ENCODE results near the gene NECAB2. TPM values are rescaled to one million over a fixed set of nuclear protein-coding genes. Genes with fewer than 3 reads are reported as not detected.

The NECAB2 gene
- polyA plus RNA-seq, 1 donor (not counting 4 experiments of a cell fraction or from before 2014, with no cell fraction given), result not detected

DNA sequence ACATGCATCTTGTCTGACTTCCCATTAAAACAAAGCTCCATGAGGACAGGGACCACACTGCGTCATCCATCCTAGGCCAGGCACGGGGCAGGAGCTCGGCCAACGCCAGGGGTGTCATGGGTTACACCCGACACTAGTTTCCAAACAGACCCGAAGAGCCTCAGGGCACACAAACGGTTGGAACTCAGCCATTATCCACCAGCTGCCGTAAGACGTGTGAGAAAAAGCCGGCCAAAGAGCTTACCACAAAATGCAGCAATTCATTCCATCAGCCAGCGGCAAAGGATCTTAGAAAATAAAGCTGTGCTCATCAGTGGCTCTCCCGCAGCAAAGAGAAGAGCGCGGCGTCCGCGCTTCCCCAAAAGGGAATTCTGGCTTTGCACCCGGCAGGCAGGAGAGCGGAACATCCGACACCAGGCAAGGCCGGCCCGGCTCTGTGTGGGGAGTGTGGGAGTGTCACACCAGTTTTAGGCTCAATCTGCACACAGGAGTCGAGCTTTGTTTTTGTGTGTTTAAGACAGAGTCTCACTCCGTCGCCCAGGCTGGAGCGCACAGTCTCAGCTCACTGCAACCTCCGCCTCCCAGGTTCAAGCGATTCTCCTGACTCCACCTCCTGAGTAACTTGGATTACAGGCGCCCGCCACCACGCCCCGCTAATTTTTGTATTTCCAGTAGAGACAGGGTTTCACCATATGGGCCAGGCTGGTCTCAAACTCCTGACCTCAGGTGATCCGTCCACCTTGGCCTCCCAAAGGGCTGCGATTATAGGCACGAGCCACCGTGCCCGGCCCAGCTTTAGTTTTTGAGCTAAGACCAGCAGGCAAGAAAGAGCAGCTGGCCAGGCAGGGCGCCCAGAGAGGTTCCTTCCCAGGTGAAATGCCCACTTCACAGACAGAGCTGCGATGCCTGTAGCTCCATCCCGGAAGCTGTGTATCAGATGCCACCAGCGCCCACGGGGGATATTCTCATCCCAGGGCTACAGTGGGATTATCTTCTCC, 73.1 kb downstream of the NECAB2 start:
- H3K79me2 ChIP-seq (ENCODE audit: control insufficient read depth, insufficient read depth, low read length), result no peaks in the 10 kb centered on the region
- H3K27me3 ChIP-seq (ENCODE audit: control insufficient read depth, extremely low read depth, insufficient read depth, low read length), result peaks cover 52% of the 10 kb centered on the region
- no peak overlapping the region for H3K4me3 ChIP-seq (ENCODE audit: control insufficient read depth in 2 of 3, extremely low read depth in 1 of 3, insufficient read depth in 2 of 3, low read depth in 1 of 3, low read length in 3 of 3)
- no peaks in the 10 kb centered on the region for H3K4me1 ChIP-seq (ENCODE audit: control insufficient read depth, extremely low read depth, insufficient read depth, low read length)
- no peaks in the 10 kb centered on the region for H4K20me1 ChIP-seq (ENCODE audit: control insufficient read depth, extremely low read depth, insufficient read depth, low read length)
- no peak for DNase-seq (ENCODE audit: low read depth, low spot score)
- no peak overlapping the region for H3K27ac ChIP-seq (ENCODE audit: control insufficient read depth, insufficient read depth, low read length)
- no peaks in the 10 kb centered on the region for H3K9me1 ChIP-seq (ENCODE audit: control insufficient read depth, extremely low read depth, insufficient read depth, low read length)
- H2AFZ ChIP-seq (ENCODE audit: control insufficient read depth, low read length), result no peak overlapping the region
- TF ChIP-seq, protein P1, sequence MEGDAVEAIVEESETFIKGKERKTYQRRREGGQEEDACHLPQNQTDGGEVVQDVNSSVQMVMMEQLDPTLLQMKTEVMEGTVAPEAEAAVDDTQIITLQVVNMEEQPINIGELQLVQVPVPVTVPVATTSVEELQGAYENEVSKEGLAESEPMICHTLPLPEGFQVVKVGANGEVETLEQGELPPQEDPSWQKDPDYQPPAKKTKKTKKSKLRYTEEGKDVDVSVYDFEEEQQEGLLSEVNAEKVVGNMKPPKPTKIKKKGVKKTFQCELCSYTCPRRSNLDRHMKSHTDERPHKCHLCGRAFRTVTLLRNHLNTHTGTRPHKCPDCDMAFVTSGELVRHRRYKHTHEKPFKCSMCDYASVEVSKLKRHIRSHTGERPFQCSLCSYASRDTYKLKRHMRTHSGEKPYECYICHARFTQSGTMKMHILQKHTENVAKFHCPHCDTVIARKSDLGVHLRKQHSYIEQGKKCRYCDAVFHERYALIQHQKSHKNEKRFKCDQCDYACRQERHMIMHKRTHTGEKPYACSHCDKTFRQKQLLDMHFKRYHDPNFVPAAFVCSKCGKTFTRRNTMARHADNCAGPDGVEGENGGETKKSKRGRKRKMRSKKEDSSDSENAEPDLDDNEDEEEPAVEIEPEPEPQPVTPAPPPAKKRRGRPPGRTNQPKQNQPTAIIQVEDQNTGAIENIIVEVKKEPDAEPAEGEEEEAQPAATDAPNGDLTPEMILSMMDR (optimal IDR thresholded peaks at IDR 0.05 in 1 of 3, IDR thresholded peaks at IDR 0.05 in 1 of 3, conservative IDR thresholded peaks at IDR 0.05 in 1 of 3; ENCODE audit: extremely low read depth in 1 of 3, insufficient read depth in 2 of 3, low read length in 3 of 3), result no peak
- peak; percentile 58 for TF ChIP-seq EZH2 (IDR thresholded peaks at IDR 0.05; ENCODE audit: low read length)
- H3K4me2 ChIP-seq (ENCODE audit: control insufficient read depth, extremely low read depth, insufficient read depth, low read depth, low read length), result no peak overlapping the region
- dilution Hi-C loops (cut with MboI; ENCODE audit: extremely low pct_ligation_motif_present, low sequenced_read_pairs), result no loop called here
- H3K36me3 ChIP-seq (ENCODE audit: control insufficient read depth in 2 of 2, extremely low read depth in 1 of 2, insufficient read depth in 2 of 2, low read length in 2 of 2), result no peaks in the 10 kb centered on the region
- H3K9ac ChIP-seq (ENCODE audit: control insufficient read depth, extremely low read depth, insufficient read depth, low read length), result no peak overlapping the region
- H3K9me3 ChIP-seq (ENCODE audit: control insufficient read depth, low read depth, low read length), result peaks cover 2% of the 10 kb centered on the region
- FAIRE-seq, result no peak

DNA sequence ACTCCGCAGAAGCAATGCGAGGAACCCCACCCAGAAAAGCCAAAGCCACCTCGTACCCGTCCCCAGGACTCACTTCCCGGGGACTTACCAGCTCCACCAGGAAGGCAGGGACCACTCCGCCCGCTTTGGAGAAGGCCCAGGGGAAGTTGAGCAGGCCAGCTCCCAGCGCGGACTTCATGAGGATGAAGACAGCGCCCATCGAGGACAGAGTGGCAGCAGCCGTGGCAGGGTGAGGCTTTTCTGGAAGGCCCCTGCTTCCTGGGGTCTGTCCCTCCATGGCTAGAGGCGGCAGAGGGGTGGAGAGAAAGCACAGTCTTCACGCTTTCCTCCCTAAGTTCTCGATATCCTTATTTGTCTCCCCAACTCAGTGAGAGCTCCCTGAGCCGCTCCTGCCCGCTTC, 73.8 kb downstream of the NECAB2 start:
- Histone ChIP-seq H3K4me3 (ENCODE audit: control insufficient read depth in 2 of 3, extremely low read depth in 1 of 3, insufficient read depth in 2 of 3, low read depth in 1 of 3, low read length in 3 of 3) (no peak overlapping the region), H3K79me2 (ENCODE audit: control insufficient read depth, insufficient read depth, low read length) (no peaks in the 10 kb centered on the region), H3K27me3 (ENCODE audit: control insufficient read depth, extremely low read depth, insufficient read depth, low read length) (peaks cover 52% of the 10 kb centered on the region), H3K9ac (ENCODE audit: control insufficient read depth, extremely low read depth, insufficient read depth, low read length) (no peak overlapping the region), H3K36me3 (ENCODE audit: control insufficient read depth in 2 of 2, extremely low read depth in 1 of 2, insufficient read depth in 2 of 2, low read length in 2 of 2) (no peaks in the 10 kb centered on the region), H2AFZ (ENCODE audit: control insufficient read depth, low read length) (no peak overlapping the region), H3K9me1 (ENCODE audit: control insufficient read depth, extremely low read depth, insufficient read depth, low read length) (no peaks in the 10 kb centered on the region), H3K9me3 (ENCODE audit: control insufficient read depth, low read depth, low read length) (no peaks in the 10 kb centered on the region), H3K4me1 (ENCODE audit: control insufficient read depth, extremely low read depth, insufficient read depth, low read length) (no peaks in the 10 kb centered on the region), H3K4me2 (ENCODE audit: control insufficient read depth, extremely low read depth, insufficient read depth, low read depth, low read length) (no peak overlapping the region), H4K20me1 (ENCODE audit: control insufficient read depth, extremely low read depth, insufficient read depth, low read length) (no peaks in the 10 kb centered on the region), H3K27ac (ENCODE audit: control insufficient read depth, insufficient read depth, low read length) (no peak overlapping the region)
- TF ChIP-seq, protein P1 (optimal IDR thresholded peaks at IDR 0.05 in 1 of 3, IDR thresholded peaks at IDR 0.05 in 1 of 3, conservative IDR thresholded peaks at IDR 0.05 in 1 of 3; ENCODE audit: extremely low read depth in 1 of 3, insufficient read depth in 2 of 3, low read length in 3 of 3), result no peak
- no peak for TF ChIP-seq EZH2 (IDR thresholded peaks at IDR 0.05; ENCODE audit: low read length)
- no peak for FAIRE-seq
- dilution Hi-C loops (cut with MboI; ENCODE audit: extremely low pct_ligation_motif_present, low sequenced_read_pairs), result no loop called here
- DNase-seq (ENCODE audit: low read depth, low spot score), result no peak

Measured in keratinocyte (primary cell).